Stimulated activated CD8-positive, alpha-beta memory T cell treated with anti-CD3 and anti-CD28 coated beads, Interleukin-15, amount 100 ng/mL, for 1 hour (primary cell): ENCODE results near the gene CCDC85C.

Source experiments
- DNase-seq: peaks from one replicate; pipeline ENCODE4 v3.0.0-alpha.2; 2020; ENCODE audit warnings: low read depth

CCDC85C gene

GRCh38 chr14:99473458-99473857 lies 130.5 kb downstream of the CCDC85C start:
- DNase-seq: no peak

GRCh38 chr14:99472937-99473336 lies 131.1 kb downstream of the CCDC85C start:
- no peak for DNase-seq

GRCh38 chr14:99471731-99472130 lies 132.3 kb downstream of the CCDC85C start:
- DNase-seq: no peak

- no peak for DNase-seq
These were observed 135.0 kb downstream of the CCDC85C start for GRCh38 chr14:99468836-99469592.

GRCh38 chr14:99468081-99468480 lies 135.9 kb downstream of the CCDC85C start:
- DNase-seq: no peak

GRCh38 chr14:99467336-99468078 lies 136.5 kb downstream of the CCDC85C start:
- DNase-seq: no peak

GRCh38 chr14:99466758-99467157 lies 137.2 kb downstream of the CCDC85C start:
- DNase-seq: no peak

GRCh38 chr14:99465288-99465687 lies 138.7 kb downstream of the CCDC85C start:
- no peak for DNase-seq

- no peak for DNase-seq
These were observed 140.0 kb downstream of the CCDC85C start for GRCh38 chr14:99463974-99464373.

GRCh38 chr14:99462210-99462609 lies 141.8 kb downstream of the CCDC85C start:
- no peak for DNase-seq

GRCh38 chr14:99461411-99462085 lies 142.5 kb downstream of the CCDC85C start:
- no peak for DNase-seq

GRCh38 chr14:99460793-99461192 lies 143.2 kb downstream of the CCDC85C start:
- DNase-seq: no peak

- DNase-seq: no peak
These were observed 144.4 kb downstream of the CCDC85C start for GRCh38 chr14:99459481-99460100.

- DNase-seq: no peak
These were observed 149.8 kb downstream of the CCDC85C start for GRCh38 chr14:99454246-99454645.

- DNase-seq: no peak
These were observed 151.0 kb downstream of the CCDC85C start for GRCh38 chr14:99452968-99453367.

GRCh38 chr14:99451234-99451633 lies 152.8 kb downstream of the CCDC85C start:
- no peak for DNase-seq

- DNase-seq: no peak
These were observed 153.7 kb downstream of the CCDC85C start for GRCh38 chr14:99450266-99450665.
